GM19035 (cell line): Measurements from ENCODE around the gene KCNK4.

ENCODE experiments used
- ATAC-seq: cut with Tn5 transposase; IDR thresholded peaks from one replicate; pipeline ENCODE4 v1.9.1; 2021; ENCODE audit not compliant: unreplicated experiment

Gene KCNK4

DNA sequence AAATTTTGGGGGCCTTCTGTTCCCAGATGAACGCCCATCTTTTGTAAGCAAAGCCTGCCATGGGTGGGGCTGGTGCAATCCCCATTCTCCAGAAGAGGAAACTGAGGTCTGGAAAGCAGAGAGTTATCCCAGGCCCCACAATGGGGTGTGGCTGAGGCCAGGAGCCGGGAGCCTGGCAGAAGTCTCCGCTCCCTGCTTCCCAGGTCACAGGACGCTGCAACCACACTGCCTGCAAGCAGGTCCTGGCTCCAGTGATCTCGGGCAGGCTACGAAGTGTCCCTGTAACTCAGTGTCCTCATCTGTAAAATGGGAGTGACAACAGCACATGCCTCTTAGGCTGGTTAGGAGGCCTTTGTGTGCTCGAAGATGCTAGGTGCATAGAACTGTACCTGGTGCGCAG is 38.1 kb upstream of the KCNK4 start:
- ATAC-seq: no peak

GRCh38 chr11:64253481-64253880 is 37.6 kb upstream of the KCNK4 start:
- no peak for ATAC-seq

GRCh38 chr11:64254326-64254725 is 36.8 kb upstream of the KCNK4 start:
- ATAC-seq: no peak

GRCh38 chr11:64255135-64256128 is 35.7 kb upstream of the KCNK4 start:
- no peak for ATAC-seq

- ATAC-seq: no peak
Measured at GRCh38 chr11:64256300-64256699, 34.8 kb upstream of the KCNK4 start.

- no peak for ATAC-seq
Measured at GRCh38 chr11:64258356-64258755, 32.7 kb upstream of the KCNK4 start.

- no peak for ATAC-seq
Measured at GRCh38 chr11:64258946-64259532, 32.1 kb upstream of the KCNK4 start.

DNA sequence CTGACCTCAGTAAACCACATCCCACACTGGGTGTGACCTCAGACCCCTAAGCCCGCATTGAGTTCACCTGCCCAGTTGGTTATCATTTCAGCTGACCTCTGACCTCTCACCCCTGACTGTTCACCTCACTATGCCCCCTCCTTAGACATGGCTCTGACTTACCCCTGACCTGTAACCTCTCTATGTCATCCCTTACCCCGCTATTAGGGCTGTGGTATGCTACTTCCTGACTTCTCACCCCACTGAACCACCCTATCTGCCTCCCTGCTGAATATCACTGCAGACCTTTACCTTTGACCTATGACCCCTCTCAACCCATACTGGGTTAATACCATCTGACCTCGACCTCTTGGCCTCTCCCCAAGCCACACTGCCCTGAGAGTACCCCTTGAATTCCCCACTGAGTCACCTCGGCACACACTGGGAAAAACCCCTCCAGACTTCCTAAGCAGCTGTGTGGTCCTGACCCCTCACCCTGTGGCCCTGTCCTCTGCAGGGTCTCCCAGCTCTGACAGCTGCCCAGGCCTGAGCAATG is 31.5 kb upstream of the KCNK4 start:
- no peak for ATAC-seq

DNA sequence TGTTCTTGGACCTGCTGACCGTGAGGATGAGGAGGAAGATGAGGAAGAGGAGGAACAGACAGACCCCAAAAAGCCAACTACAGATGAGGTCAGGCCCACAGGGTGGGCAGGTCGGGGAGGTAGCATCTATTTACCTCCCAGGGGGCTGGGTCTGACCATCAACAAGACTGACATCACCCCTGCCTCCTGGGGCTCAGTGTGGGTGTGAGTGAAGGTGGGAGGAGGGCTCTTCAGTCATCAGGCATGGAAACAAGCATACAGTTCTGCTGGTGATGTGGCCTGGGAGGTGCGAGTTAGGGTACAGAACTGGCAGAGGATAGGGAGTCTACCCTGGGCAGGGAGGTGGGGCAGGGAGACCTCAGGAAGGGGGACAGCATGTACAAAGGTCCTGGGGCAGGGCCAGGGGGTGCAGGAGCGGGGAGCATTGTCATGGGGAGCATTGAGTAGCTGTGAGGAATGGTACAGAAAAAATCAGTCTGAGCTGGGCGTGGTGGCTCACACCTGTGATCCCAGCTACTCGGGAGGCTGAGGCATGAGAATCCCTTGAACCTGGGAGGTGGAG is 30.9 kb upstream of the KCNK4 start:
- no peak for ATAC-seq

DNA sequence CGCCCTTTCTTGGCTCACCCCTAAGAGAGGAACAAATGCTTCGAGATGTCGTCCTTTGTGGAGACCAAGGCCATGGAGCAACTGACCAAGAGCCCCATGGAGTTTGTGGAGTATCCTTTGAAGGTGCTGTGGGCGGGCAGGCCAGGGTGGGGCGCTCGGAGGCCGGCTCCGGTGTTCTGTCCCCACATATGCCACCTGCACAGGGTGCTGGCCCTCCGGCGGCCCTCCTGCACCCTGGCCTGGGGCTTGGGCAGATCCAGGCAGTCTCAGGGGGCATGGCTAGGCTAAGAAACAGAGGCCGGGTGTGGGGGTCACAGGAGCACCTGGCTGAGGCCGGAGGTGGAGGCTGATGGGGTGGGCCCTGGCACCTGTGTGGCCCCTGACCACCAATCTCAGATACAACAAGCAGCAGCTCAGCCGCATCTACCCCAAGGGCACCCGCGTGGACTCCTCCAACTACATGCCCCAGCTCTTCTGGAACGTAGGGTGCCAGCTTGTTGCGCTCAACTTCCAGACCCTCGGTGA is 29.5 kb upstream of the KCNK4 start:
- no peak for ATAC-seq

- ATAC-seq: no peak
Measured at GRCh38 chr11:64262271-64263002, 28.7 kb upstream of the KCNK4 start.

GRCh38 chr11:64263021-64263946 is 27.8 kb upstream of the KCNK4 start:
- no peak for ATAC-seq

DNA sequence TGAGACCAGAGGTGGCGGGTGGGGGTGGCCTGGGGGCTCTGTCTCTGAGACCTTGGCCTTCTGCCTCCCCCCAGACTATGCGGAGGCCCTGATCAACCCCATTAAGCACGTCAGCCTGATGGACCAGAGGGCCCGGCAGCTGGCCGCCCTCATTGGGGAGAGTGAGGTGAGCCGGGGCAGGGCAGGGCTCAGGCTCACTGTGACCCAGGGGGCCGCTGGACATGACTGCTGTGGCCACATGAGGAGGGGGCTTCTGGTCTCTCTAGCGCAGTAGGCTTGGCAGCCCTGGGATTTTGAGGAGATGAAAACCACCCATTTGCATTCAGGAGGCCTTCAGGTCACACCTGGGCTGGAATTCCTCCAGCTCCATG is 27.2 kb upstream of the KCNK4 start:
- no peak for ATAC-seq

- ATAC-seq: no peak
Measured at GRCh38 chr11:64264371-64264852, 26.7 kb upstream of the KCNK4 start.

DNA sequence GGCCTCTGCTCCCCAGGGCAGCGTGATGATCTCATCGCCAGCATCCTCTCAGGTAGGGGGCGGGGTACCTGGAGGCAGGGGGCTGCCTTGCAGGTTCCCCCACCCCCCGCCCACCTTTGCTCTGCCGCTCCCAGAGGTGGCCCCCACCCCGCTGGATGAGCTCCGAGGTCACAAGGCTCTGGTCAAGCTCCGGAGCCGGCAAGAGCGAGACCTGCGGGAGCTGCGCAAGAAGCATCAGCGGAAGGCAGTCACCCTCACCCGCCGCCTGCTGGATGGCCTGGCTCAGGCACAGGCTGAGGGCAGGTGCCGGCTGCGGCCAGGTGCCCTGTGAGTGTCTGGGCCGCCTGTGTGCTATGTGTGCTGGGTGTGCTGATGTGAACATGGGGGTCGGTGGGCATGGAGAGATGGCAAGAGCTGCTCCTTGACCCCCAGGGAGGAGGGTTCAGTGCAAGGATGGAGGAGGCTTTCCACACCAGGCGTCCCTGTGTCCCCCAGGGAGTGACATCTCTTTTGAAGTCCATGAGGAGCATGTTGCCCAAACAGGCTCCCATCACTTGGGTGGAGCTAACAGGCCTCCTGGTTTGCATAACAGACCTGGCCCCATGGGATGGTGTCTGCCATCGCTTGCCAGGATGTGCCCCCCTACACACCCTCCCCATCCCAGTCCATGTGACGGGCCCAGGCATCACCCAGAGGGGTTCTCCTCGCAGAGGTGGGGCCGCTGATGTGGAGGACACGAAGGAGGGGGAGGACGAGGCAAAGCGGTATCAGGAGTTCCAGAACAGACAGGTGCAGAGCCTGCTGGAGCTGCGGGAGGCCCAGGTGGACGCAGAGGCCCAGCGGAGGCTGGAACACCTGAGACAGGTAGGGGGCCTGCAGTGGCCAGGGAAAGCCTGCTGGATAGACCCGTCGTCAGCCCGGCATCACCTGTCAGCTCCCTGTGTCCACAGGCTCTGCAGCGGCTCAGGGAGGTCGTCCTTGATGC is 25.6 kb upstream of the KCNK4 start:
- ATAC-seq: no peak

DNA sequence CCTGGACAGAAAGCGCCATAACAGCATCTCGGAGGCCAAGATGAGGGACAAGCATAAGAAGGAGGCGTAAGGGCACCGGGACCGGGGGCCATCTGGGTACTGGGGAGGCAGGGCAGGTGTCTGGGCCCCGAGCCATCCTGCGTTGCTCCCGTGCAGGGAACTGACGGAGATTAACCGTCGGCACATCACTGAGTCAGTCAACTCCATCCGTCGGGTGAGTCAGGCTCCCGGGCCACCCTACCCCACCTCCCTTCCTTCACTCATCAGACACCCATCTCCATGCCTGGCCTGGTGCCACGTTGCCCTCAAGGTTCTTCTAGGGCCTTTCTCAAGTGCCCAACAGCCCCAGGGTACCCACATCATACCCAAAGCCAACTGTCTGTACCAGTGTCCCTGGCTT is 24.8 kb upstream of the KCNK4 start:
- ATAC-seq: no peak

- no peak for ATAC-seq
Measured at GRCh38 chr11:64267207-64267945, 23.7 kb upstream of the KCNK4 start.
